Stimulated activated CD4-positive, alpha-beta T cell treated with anti-CD3 and anti-CD28 coated beads, Interleukin-15, amount 100 ng/mL, for 24 hours (primary cell): Measurements from ENCODE around the gene TRAPPC1.
A peak's percentile ranks its signal among the peaks of the same experiment; 100 is the strongest.
"Not testable (repeated sequence)": the region's sequence is repeated elsewhere in the genome, so short reads cannot be mapped to it uniquely, and the experiment has no call there.

Experiments
- DNase-seq: peaks from one replicate; pipeline ENCODE4 v3.0.0-alpha.2; 2020

TRAPPC1 gene

GRCh38 chr17:7931709-7932482 lies at the start of gene TRAPPC1, which contains the start of gene CNTROB:
Gene TRAPPC1, minus strand, starts transcription at chr17:7931946. Its CDS starts 117 bp downstream, at chr17:7931829.
Gene CNTROB, plus strand, starts transcription at chr17:7932206. Its CDS starts 874 bp downstream, at chr17:7933080.
- peak; percentile 100 for DNase-seq

DNA sequence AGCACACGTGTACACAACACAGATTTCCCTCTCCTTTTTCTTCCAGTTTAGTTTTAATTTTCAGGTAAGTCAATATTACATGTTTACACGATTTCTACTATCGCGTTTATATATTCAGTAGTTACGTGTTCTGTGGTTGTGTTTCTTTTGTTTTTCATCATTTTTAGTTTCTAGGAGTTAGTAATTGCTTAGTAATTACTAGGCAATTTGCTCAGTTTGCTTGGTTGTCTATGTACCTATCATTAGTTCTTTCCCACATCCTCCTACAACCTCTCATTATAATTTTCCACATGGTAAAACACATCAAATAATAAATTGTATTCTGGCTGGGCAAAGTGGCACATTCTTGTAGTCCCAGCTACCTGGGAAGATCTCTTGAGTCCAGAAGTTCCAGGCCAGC lies 46.1 kb upstream of the TRAPPC1 start:
- no peak for DNase-seq

DNA sequence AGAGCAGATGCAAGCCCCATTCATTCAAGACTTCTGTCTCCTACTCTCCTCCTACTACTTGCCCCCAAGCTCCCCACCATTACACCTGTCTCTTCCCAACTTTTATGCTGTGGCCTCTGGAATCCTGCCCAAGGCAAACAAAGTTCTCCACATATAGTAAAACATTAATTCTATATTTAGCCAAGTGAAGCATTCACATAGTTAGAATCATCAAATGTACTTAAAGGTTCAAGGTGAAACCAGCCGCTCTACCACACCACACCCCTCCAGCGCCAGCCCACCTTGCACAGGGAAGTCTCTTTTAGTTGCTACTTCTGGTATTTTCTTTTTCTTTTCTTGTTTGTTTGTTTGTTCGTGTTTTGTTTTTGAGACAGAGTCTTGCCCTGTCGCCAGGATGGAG lies 45.3 kb upstream of the TRAPPC1 start:
- no peak for DNase-seq

DNA sequence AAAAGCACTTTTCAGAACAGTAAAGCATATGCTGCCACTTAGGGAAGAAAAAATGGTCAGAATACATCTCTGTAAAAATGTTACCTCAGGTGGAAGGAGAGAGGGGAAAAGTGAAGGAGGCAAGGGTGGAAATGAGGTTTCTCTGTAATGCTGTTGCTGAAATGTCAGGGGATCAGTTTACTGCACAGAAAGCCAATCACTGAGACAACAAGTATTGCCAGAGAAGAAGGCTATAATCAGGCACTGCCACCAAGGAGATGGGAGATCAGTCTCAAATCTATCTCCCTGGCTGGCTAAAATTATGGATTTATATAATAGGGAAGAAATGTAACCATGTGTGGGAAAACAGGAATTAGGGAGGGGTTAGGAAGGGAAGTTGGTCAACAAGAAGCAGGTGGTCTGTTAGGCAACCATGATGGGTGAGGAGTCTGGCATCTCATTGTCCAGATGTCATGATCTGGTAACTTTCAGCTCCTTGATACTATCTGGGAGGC lies 42.9 kb upstream of the TRAPPC1 start:
- no peak for DNase-seq

DNA sequence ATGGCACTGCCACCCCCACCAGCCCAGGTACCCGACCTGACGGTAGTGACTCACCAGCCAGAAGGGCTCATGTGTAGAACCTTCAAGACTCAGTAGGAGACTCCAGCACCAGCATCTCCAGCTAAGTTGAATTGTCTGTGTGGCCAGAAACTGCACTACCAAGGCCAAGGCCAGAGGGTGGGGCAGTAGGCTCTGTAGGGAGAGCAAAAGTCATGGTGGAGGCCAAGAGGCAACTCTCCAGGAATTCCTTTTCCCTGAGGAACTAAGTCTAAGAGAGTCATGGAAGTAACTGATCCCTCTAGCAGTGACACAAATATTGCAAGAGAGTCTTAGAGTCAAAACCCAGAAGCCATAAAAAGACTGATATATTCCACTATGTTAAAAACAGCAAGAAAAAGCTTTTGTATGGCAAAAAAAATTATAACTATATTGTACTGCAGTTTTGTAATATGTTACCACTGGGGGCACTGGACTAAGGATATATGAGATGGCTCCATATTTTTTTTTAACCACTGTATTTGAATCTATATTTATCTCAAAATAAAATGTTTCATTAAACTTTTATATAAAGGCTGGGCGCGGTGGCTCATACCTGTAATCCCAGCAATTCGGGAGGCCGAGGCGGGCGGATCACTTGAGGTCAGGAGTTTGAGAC lies 40.5 kb upstream of the TRAPPC1 start:
- no peak for DNase-seq

DNA sequence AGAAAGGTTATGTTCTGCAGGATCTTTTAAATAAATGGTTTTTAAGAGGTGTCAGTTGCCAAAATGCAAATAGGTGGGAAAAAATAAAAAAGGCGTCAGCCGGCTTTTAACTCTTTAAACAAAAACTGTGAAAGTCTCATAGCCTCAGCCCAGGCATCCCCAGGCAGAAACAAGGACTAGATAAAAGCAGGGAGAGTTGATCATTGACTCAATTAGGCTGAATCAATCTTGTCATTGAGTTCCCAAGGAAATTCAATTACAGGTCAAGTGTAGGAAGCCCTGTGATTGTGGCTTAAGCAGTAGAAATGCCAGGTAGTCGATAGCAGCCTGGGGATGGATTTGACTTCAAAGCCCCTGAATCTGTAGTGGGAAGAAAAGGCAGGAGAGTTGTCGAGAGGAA lies 39.9 kb upstream of the TRAPPC1 start:
- DNase-seq: no peak

DNA sequence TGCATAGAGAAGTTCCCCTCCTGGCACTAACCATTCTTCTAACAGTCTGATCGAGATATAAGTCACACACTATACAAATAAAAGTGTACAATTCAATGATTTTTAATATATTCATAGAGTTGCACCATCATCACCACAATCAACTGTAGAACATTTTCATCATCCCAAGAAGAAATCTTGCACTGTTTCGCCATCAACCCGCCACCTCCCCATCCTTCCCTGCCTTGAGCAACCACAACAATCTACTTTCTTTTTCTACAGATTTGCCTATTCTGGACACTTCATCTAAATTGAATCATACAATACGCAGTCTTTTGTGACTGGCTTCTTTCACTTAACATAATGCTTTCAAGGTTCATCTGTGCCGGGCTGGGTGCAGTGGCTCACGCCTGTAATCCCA lies 37.7 kb upstream of the TRAPPC1 start:
- no peak for DNase-seq

GRCh38 chr17:7967751-7968150 lies 36.0 kb upstream of the TRAPPC1 start:
- no peak for DNase-seq

DNA sequence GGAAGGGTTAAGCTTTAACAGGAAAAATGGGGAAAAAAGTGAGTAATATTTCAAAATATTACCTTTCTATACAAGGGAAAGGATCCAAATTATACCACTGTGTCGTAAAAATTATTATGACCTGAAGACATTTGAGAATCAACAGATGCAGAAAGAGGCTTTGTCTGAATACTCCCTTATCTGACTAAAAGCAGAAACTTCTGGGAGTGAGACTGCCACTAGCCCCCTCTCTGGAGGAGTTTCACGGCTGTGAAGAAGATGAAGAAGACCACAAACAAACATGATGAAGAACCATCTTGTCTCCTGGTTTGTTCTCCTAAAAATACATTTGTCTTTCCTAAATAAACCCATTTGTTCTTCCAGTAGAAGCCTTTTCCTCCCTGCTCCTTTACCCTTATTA lies 29.7 kb upstream of the TRAPPC1 start:
- no peak for DNase-seq

DNA sequence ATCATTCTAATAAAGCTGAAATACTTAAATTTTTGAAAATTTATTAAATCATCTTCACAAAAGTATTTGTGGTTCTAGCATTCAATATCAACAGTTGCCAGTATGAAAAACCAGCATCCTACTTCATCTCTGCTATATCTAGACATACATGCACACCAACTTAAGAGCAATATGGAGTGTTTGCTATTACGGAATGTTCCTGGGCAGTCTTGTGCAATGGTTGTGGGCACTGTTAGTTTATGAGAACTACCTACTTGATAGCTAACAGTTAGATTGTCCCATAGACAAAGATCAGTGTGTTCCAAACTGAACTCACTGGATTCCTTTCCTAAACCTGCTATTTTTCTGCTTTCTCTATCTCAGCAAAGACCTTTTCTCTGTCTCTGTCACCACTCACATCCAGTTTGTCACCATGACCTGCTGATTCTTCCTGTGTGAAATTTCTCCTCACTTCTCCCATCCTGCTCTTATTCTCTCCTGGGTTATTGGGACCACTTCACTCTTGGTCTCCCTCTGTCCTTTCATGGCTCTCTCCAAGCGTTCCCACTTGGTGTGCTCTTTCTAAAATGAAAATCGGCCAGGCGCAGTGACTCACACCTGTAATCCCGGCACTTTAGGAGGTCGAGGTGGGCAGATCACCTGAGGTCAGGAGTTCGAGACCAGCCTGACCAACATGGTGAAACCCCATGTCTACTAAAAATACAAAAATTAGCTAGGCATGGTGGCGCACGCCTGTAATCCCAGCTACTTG lies 27.9 kb upstream of the TRAPPC1 start:
- DNase-seq: no peak

DNA sequence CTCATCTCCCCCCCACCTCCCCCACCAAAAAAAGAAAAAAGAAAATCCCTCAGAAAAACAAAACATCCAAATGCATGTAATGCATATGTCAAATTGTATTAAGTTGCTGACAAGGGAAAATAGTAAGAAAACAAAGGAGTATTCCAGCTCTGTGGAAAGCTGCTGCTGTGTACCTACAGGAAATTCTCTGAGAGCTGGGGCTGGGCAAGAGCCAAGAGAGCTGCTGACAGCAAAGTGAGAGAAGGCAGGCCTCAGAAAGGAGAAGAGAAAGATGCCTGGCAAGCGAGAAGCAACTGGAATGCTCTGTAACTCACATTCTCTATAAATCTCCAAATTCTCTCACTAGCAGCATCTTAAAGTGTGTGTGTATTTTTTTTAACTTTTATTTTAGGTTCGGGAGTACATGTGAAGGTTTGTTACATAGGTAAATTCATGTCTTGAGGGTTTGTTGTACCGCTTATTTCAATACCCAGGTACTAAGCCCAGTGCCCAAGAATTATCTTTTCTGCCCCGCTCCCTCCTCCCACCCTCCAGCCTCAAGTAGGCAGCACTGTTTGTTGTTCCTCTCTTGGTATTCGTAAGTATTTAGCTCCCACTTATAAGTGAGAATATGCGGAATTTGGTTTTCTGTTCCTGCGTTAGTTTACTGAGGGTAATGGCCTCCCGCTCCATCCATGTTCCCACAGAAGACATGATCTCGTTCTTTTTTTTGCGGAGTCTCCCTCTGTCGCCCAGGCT lies 24.7 kb upstream of the TRAPPC1 start:
- DNase-seq: no peak

DNA sequence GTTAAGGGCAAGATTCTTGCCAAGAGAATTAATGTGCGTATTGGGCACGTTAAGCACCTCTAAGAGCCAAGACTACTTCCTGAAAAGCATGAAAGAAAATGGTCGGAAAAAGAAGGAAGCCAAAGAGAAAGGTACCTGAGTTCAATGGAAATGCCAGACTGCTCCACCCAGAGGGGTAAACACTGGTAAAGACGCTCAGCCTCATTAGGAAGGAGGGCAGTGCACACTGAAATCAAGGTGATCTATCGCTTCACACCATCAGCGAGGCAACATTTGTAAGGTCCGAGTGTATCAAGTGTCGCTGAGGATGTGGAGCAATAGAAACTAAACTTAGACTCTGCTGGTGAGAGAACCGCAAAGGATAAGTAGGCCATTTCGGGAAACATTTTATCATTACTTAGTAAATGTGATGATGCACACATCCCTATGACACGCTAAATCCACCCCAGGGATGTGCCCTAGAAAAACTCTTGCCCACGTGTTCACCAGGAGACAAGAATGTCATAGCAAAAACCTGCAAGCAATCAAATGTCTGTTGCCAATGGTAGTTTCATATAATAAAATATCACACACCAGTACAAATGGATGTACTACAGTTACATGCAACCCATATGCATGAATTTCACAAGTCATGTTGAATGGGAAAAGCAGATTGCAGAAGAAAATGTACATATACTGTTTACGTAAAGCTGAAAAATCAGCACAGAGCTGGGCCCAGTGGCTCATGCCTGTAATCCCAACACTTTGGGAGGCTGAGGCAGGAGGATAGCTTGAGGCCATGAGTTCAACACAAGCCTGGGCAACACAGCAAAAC lies 23.9 kb upstream of the TRAPPC1 start:
- DNase-seq: no peak

DNA sequence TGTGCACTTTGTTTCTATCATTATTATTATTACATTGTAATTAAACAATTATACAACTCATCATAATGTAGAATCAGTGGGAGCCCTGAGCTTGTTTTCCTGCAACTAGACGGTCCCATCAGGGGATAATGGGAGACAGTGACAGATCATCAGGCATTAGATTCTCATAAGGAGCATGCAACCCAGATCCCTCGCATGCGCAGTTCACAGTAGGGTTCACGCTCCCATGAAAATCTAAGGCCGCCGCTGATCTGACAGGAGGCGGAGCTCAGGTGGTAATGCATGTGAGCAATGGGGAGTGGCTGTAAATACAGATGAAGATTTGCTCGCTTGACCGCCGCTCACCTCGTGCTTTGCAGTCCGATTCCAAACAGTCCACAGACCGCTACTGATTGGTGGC lies 21.5 kb upstream of the TRAPPC1 start:
- not testable (repeated sequence) for DNase-seq

DNA sequence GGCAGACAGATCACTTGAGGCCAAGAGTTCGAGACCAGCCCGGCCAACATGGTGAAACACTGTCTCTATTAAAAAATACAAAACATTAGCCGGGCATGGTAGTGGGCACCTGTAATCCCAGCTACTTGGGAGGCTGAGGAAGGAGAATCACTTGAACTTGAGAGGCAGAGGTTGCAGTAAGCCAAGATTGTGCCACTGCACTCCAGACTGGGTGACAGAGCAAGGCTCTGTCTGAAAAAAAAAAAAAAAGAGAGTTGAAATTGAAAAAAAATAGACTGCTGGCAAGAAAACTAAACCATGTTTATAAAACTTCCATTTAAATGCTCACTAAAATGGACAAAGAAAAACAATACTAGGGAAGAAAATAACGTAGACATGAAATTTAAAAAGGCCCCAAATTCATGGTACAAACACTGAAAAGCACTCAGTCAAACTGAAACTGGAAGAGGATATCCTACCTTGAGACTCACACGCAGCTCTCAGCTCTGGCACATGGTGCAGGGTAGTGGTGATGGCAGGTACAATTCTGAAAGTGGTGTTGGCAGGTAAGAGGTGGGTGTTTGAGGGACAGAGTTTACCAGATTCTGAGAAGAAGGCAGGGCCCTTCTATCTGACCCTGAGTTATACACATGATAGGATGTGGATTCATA lies 19.5 kb upstream of the TRAPPC1 start:
- DNase-seq: peak; percentile 68

DNA sequence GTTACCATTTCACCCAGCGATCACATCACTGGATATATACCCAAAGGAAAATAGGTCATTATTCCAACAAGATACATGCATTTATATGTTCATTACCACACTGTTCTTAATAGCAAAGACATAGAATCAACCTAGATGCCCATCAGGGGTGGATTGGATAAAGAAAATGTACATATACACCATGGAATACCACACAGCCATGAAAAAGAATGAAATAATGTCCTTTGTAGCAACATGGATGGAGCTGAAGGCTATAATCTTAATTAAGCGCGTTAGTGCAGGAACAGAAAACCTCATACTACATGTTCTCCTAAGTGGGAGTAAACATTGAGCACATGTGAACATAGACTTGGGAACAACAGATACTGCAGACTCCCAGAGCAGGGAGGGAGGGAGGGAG lies 18.8 kb upstream of the TRAPPC1 start:
- DNase-seq: no peak

DNA sequence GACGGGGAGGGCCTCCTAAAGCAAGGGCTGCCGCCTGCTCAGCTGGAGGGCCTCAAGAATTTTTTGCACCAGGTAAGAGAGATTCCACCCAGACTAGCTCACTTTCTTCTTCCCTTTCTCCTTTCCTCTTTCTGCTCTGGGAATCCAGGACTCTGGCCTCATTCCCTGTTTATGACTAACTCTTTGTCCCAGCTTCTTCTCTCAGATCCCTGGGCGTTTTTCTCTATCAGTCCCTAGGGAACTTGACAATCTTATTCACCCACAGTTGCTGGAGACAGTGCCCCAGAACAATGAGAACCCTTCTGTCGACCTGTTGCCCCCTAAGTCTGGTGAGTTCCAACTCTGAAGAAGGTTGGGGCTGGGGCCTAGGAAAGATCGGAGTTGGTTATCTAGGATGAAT lies 15.9 kb upstream of the TRAPPC1 start:
- no peak for DNase-seq

DNA sequence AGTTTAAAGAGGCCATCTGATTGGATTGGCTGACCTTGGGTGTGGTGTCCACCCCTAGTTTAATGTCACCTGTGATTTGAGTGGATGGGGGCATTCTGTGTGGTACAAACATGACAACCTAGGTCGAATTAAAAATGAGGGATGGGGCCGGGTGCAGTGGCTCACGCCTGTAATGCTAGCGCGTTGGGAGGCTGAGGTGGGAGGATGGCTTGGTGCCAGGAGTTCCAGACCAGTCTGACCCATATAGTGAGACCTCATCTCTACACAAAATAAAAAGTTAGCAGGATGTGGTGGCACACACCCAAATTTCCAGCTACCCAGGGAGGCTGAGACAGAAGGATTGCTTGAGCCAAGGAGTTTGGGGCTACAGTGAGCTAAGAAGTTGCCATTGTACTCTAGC lies 14.7 kb upstream of the TRAPPC1 start:
- no peak for DNase-seq

- no peak for DNase-seq
Measured at GRCh38 chr17:7945651-7946050, 13.9 kb upstream of the TRAPPC1 start.

GRCh38 chr17:7944326-7944725 lies 12.6 kb upstream of the TRAPPC1 start:
- no peak for DNase-seq

DNA sequence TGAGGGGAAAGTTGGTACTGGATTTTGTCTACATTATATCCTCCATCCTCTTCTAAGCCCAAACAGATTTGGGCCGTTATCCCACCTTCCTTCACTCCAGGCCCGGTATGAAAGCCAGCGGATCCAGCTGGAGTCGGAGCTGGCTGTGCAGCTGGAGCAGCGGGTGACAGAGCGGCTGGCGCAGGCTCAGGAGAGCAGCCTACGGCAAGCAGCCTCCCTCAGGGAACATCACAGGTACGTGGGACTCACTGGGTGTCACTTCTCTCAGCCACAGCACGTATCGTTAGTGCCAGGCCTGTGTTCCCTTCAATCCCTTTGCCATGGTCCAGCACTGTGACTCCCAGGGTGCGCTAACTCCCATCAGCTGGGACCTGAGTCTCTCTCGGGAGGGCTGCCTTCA lies 11.5 kb upstream of the TRAPPC1 start:
- DNase-seq: no peak

DNA sequence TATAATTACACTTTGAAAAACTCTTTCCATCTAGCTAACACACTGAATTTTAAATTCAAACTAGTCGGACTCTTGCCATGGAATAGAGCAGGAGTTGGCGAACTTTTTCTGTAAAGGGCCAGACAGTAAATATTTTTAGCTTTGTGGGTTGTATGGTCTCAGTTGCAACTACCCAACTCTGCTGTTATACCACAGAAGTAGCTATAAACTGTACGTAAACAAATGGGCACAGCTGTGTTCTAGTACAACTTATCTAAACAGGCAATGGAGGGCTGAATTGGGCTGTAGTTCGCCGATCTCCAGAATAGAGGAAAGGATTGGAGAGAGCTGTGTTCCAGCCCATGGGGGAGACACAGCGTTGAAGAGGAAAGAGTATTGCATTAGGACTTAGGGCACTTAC lies 9.0 kb upstream of the TRAPPC1 start:
- DNase-seq: no peak

DNA sequence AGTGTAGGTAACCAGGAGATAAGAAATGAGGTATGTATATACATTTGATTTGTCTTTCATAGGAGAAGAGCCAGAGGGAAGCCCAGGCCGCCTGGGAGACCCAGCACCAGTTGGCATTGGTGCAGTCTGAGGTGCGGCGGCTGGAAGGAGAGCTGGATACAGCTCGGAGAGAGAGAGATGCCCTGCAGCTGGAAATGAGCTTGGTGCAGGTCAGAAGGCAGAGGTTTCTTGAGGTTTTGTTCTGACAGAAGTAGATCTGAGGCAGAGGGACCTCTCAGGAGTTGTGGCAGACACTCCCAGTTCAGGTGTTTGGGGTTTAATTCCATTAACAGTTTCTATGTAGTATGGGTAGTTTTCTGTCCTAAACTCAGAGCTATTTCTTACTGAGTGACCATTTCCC lies 8.3 kb upstream of the TRAPPC1 start:
- DNase-seq: no peak
